ENCODE measurements around the gene HOXD9.

The HOXD9 gene

DNA sequence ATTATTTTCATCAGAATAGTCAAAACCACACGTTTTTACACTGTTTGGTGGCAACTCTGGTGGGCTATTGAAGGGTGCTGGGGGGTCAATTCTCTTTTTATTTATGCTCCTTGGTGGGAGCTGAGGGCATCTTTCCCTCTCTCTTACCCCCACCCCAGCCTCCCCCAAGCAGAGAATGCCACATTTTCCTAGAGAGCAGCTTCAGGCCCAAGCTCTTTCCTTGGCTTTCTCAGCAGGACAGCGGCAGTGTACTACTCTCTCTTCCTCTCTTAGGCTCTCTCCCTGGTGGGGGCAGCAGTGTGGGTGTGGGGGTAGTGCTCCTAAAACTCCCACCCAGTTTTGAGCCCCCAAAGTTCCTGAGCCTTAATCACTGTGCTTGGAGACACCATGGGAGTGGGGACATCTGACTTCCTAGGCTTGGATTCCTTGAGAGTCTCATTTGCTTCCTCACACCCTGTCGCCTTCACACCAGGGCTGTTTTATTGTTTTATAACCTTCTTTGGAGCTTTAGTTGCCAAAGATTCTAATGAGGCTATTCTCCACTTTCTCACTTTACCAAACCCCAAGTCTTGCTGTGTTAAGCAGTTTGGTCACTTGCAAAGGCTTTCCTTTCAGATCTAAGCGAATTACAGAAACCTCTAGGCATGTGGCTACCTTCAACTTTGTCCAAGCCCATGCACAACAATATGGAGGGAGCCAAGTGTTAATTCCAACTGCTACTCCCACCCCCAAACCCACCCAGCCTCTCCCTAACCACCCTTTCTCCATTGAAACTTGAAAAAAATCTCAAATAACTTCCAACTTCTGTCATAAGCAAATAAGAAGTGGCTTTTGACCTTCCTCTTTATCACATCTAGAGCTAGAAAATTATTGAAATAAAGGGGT, 22.8 kb downstream of the HOXD9 start:
- TF ChIP-seq, protein P1, sequence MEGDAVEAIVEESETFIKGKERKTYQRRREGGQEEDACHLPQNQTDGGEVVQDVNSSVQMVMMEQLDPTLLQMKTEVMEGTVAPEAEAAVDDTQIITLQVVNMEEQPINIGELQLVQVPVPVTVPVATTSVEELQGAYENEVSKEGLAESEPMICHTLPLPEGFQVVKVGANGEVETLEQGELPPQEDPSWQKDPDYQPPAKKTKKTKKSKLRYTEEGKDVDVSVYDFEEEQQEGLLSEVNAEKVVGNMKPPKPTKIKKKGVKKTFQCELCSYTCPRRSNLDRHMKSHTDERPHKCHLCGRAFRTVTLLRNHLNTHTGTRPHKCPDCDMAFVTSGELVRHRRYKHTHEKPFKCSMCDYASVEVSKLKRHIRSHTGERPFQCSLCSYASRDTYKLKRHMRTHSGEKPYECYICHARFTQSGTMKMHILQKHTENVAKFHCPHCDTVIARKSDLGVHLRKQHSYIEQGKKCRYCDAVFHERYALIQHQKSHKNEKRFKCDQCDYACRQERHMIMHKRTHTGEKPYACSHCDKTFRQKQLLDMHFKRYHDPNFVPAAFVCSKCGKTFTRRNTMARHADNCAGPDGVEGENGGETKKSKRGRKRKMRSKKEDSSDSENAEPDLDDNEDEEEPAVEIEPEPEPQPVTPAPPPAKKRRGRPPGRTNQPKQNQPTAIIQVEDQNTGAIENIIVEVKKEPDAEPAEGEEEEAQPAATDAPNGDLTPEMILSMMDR (IDR thresholded peaks at IDR 0.05; ENCODE audit: low read depth, low read length), result no peak
- DNase-seq (ENCODE audit: extremely low read depth, low read depth), result no peak

DNA sequence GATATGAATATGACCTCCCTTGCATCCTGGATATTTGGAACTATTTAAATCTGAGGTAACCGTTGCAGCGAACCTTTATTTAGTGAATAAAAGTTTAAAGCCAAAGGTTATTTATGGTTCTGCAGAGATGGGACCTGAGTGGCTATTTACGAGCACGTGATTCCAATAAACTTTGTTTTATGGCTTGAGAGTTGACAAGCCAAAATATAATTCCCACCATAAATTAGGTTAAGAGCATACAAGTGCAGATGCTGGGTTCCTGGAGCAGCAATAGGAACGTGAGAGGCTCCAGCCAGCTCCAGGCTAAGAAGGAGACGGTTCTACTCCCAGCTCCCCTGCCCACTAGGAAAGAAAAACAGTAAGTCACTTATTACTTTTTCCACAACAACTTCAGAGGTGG, 23.6 kb downstream of the HOXD9 start:
- no peak for DNase-seq (ENCODE audit: extremely low read depth, low read depth)
- TF ChIP-seq, protein P1 (IDR thresholded peaks at IDR 0.05; ENCODE audit: low read depth, low read length), result no peak

DNA sequence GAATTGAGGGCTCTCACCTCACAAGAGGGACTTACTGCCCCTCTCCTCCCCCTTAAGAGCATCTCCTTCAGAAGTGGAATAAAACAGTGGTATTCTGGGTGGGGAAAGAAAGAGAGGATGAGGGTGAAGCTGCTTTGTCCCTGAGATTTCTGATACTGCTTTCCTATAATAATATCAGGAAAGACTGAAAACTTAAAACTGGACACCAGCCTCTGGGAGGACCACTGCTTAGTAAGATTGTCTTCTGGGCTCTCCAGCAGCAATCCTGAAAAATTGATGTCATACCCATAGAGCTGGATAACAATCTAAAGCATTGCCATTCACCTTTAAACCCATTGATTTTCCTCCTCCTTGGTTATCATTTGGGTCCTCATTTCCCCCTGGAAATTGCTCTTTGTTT, 24.1 kb downstream of the HOXD9 start:
- TF ChIP-seq, protein P1 (IDR thresholded peaks at IDR 0.05; ENCODE audit: low read depth, low read length), result no peak
- DNase-seq (ENCODE audit: extremely low read depth, low read depth), result no peak

DNA sequence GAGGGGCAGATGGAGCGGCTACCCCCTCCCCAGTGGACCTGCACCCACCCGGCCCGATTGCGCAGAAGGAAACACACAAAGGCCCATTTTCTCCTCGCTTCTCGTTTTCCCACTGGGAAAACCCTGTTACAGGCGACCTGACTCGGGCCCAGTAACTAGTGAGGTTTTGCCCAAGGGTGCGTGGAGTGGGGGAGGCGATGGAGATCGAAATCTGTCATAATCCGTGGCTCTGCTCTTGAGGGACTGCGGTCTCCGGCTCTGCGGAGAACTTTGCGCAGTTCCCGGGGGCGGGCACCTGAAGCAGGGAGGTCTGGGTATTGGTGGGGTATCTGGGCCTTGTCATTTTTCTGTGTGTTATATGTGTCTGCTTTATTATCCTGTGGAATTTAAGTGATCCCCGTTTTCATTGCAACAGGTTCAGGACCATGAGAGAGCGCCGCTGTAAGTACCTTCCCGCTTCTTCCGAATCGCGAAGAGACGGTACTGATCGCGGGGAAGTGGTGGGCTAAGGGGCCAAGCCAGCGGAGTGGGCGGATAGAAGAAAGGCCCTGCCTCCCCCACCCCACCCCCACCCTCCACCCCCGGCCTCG, 24.8 kb downstream of the HOXD9 start:
- DNase-seq (ENCODE audit: extremely low read depth, low read depth), result no peak
- TF ChIP-seq, protein P1 (IDR thresholded peaks at IDR 0.05; ENCODE audit: low read depth, low read length), result no peak

DNA sequence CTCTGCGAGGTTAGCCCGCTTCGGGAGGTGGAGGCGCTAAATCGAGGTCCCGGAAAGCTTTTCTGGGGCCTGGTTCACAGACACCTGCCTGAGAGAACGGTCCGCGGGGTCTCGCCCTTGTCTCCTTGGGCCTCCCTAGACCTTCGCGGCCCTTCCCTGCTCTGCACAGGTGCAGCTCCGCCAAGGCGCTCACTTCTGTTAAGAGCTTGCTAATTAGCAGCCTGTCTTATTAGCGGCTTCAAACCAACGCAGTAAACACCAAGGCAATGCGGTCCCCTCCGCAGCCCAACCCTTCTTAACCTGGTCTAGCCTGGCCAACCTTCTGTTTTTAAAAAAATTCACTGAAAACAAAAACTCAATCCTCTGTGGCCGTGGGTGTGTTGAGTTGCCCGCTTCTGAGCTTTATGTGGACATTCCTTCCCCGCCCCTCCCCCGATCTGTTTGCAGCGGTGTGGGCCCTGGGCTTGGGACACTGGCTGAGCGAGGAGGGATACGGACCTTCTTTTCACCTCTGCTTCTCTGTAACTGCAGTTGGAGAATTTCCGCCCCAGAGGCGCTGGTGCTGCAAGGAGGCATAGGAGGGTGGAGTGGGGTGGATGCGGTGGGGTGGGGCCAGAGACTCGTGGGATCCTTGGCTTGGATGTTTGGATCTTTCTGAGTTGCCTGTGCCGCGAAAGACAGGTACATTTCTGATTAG, 25.4 kb downstream of the HOXD9 start:
- no peak for DNase-seq (ENCODE audit: extremely low read depth, low read depth)
- TF ChIP-seq, protein P1 (IDR thresholded peaks at IDR 0.05; ENCODE audit: low read depth, low read length), result no peak

DNA sequence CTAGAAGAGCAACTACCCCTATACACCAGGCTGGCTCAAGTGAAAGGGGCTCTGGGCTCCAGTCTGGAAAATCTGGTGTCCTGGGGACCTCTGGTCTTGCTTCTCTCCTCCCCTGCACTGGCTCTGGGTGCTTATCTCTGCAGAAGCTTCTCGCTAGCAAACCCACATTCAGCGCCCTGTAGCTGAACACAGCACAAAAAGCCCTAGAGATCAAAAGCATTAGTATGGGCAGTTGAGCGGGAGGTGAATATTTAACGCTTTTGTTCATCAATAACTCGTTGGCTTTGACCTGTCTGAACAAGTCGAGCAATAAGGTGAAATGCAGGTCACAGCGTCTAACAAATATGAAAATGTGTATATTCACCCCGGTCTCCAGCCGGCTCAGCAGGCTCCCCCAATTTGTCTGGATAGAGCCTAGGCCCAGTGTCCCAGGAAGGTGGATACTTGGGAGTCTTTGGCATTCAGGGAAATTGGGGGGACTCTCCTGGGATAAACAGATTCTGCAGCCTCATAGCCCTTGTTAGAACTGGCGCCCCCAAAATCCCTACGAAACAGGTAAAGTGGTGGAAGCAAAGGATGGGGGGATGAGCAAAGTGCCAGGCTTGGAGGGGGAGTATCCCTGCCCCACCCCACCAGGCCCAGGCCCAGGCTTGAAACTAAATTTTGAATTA, 26.4 kb downstream of the HOXD9 start:
- DNase-seq (ENCODE audit: extremely low read depth, low read depth), result no peak
- TF ChIP-seq, protein P1 (IDR thresholded peaks at IDR 0.05; ENCODE audit: low read depth, low read length), result no peak

Data from AG09319 (cell line).